Nephron (organoid): ENCODE measurements around the gene CCDC54.

Experiments used
- H3K27ac Mint-ChIP-seq, 3 experiments: 2 replicates each; pipeline ENCODE4 v1.8.0; 2020; ENCODE audit warnings: mixed read lengths in 3 of 3, mild to moderate bottlenecking in 2 of 3, moderate library complexity in 1 of 3
- H3K27me3 Mint-ChIP-seq: 2 replicates; pipeline ENCODE4 v1.8.0; 2021; ENCODE audit warnings: low read depth, mild to moderate bottlenecking, moderate library complexity, mixed read lengths
- H3K36me3 Mint-ChIP-seq: 2 replicates; pipeline ENCODE4 v1.8.0; 2020; ENCODE audit warnings: low read depth, mixed read lengths
- H3K4me1 Mint-ChIP-seq: 2 replicates; pipeline ENCODE4 v1.8.0; 2020; ENCODE audit warnings: mixed read lengths
- H3K4me3 Mint-ChIP-seq, 3 experiments: 2 replicates each; pipeline ENCODE4 v1.8.0; 2020; ENCODE audit warnings: mild to moderate bottlenecking in 3 of 3, mixed read lengths in 3 of 3, moderate library complexity in 2 of 3
- H3K9me3 Mint-ChIP-seq: 2 replicates; pipeline ENCODE4 v1.8.0; 2020; ENCODE audit warnings: mixed read lengths
- TF ChIP-seq, protein P1 (sequence below), 3 experiments: fragments of 200-600 bp; sonication (generic); IDR thresholded peaks; one replicate each; pipeline ENCODE4 v1.5.0; 2021; ENCODE audit warnings: antibody characterized with exemption in 3 of 3; ENCODE audit not compliant: unreplicated experiment in 3 of 3

The CCDC54 gene

DNA sequence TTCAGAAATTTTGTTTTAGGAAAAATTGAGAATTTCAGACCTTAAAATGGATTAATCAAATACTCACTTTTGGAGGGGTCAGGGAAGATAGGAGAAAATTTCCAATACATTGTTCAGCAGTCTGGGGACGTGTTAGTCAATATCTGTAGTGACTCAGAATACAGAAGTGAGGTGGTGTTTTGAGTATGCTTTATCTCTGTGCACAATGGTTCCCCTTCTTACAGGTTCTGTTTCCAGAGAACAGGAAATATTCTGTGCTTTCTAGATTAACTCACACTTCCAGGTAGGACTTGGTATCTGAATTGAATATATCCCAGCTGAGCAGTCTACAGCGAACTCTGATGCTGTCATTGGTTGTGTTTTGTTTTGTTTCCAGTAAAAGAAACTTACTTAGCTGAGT, 30.7 kb upstream of the CCDC54 start:
- no peaks in the 10 kb centered on the region for H3K27me3 Mint-ChIP-seq
- no peaks in the 10 kb centered on the region for H3K9me3 Mint-ChIP-seq
- TF ChIP-seq, protein P1, sequence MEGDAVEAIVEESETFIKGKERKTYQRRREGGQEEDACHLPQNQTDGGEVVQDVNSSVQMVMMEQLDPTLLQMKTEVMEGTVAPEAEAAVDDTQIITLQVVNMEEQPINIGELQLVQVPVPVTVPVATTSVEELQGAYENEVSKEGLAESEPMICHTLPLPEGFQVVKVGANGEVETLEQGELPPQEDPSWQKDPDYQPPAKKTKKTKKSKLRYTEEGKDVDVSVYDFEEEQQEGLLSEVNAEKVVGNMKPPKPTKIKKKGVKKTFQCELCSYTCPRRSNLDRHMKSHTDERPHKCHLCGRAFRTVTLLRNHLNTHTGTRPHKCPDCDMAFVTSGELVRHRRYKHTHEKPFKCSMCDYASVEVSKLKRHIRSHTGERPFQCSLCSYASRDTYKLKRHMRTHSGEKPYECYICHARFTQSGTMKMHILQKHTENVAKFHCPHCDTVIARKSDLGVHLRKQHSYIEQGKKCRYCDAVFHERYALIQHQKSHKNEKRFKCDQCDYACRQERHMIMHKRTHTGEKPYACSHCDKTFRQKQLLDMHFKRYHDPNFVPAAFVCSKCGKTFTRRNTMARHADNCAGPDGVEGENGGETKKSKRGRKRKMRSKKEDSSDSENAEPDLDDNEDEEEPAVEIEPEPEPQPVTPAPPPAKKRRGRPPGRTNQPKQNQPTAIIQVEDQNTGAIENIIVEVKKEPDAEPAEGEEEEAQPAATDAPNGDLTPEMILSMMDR (IDR thresholded peaks at IDR 0.05; ENCODE audit: unreplicated experiment in 3 of 3), result no peak
- H3K4me3 Mint-ChIP-seq, result no peak overlapping the region
- H3K27ac Mint-ChIP-seq, result no peak overlapping the region
- no peaks in the 10 kb centered on the region for H3K36me3 Mint-ChIP-seq
- H3K4me1 Mint-ChIP-seq, result no peaks in the 10 kb centered on the region

DNA sequence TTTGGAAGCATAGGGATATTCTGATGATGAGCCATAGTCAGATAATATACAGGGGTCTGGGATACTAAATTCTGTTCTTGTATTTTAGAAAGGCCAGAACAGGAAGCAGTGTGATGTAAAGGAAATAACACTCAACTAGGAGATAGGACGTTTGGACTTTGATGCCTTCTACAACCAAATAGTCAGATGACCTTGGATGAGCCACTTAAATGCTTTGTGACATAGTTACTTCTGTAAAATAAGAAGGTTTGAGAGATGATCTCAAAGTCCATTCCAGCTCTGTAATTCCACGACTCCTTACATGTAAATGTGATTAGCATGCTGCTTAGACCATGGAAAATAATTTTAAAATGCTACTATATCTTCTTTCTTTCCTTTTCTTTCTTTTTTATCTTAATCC, 29.5 kb upstream of the CCDC54 start:
- Mint-ChIP-seq H3K9me3 (no peaks in the 10 kb centered on the region), H3K27ac (no peak overlapping the region), H3K27me3 (no peaks in the 10 kb centered on the region), H3K36me3 (no peaks in the 10 kb centered on the region), H3K4me1 (no peaks in the 10 kb centered on the region), H3K4me3 (no peak overlapping the region)
- TF ChIP-seq, protein P1 (IDR thresholded peaks at IDR 0.05; ENCODE audit: unreplicated experiment in 3 of 3), result no peak

DNA sequence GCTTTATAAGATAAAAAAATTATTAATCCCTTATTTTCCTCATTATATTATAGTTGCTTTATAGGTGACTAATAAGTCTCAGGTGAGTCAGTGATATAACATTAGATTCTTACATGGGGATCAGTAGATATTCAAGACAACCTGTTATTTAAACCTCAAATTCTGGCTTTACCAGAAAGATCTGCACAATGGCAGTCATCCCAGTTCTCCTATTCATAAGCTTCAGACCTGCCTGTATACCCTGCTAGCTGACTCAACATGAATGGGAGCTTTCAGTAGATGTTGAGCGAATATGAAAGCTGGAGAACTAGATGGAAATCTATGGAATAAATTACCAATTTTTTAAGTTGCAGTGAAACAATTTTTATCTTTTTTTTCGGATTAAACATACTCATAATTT, 20.5 kb upstream of the CCDC54 start:
- Mint-ChIP-seq H3K4me3 (no peak overlapping the region), H3K9me3 (no peaks in the 10 kb centered on the region), H3K27me3 (no peaks in the 10 kb centered on the region), H3K27ac (no peak overlapping the region), H3K4me1 (no peaks in the 10 kb centered on the region), H3K36me3 (no peaks in the 10 kb centered on the region)
- TF ChIP-seq, protein P1 (IDR thresholded peaks at IDR 0.05; ENCODE audit: unreplicated experiment in 3 of 3), result no peak

DNA sequence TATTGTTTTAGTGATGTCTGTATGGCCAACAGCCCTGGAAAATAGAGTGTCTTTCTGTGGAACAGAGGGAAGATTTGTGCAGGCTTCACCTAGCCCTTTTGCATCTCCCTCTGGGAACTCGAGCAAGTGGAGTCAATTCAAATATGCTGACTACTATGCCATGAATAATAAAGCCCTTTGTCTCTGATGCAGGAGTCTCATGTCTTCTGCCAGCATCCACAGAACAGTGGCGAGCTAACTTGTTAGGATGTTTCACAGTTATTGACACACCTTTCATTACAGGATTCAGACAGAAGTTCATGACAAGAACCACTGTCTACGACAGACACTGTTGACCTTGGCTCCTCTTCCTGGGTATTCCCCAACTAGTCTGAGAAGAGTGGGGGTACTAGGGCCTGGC, 15.6 kb upstream of the CCDC54 start:
- no peaks in the 10 kb centered on the region for H3K4me1 Mint-ChIP-seq
- TF ChIP-seq, protein P1 (IDR thresholded peaks at IDR 0.05; ENCODE audit: unreplicated experiment in 3 of 3), result no peak
- no peak overlapping the region for H3K27ac Mint-ChIP-seq
- no peaks in the 10 kb centered on the region for H3K36me3 Mint-ChIP-seq
- no peaks in the 10 kb centered on the region for H3K27me3 Mint-ChIP-seq
- no peaks in the 10 kb centered on the region for H3K9me3 Mint-ChIP-seq
- no peak overlapping the region for H3K4me3 Mint-ChIP-seq

DNA sequence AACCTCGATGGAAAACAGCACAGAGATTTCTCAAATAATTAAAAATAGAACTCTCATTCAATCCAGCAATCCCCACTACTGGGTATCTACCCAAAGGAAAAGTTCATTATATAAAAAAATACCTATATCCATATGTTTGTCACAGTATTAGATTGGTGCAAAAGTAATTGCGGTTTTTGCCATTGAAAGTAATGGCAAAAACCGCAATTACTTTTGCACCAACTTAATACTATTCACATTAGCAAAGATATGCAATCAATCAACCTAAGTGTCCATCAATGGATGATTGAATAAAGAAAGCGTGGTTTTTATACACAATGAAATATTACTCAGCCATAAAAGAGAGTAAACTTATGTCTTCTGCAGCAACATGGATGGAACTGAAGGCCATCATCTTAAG, 12.2 kb upstream of the CCDC54 start:
- H3K27ac Mint-ChIP-seq, result no peak overlapping the region
- no peaks in the 10 kb centered on the region for H3K27me3 Mint-ChIP-seq
- no peaks in the 10 kb centered on the region for H3K9me3 Mint-ChIP-seq
- no peak overlapping the region for H3K4me3 Mint-ChIP-seq
- TF ChIP-seq, protein P1 (IDR thresholded peaks at IDR 0.05; ENCODE audit: unreplicated experiment in 3 of 3), result no peak
- H3K4me1 Mint-ChIP-seq, result peaks cover 15% of the 10 kb centered on the region
- no peaks in the 10 kb centered on the region for H3K36me3 Mint-ChIP-seq

DNA sequence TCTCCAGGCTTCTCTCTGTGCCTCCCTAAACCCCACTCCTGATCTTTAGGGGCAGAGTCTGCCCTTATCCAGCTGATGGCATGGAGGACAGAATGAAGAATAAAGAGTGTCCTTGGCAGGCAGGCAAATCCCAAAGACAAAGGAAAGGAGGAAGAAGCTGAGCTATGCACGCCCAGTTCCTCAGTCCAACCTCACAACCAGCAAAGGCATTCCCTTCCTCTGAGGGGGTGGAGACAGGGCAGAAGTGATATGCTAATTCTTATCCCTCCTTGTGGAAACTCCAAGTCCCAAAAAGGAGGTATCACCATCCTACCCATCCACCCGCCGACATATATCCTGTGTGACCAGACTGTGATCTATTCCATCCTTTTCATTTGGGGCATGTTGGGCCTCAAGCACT, 10.5 kb upstream of the CCDC54 start:
- H3K4me1 Mint-ChIP-seq, result peaks cover 24% of the 10 kb centered on the region
- H3K27ac Mint-ChIP-seq, result no peak overlapping the region
- H3K9me3 Mint-ChIP-seq, result no peaks in the 10 kb centered on the region
- no peaks in the 10 kb centered on the region for H3K27me3 Mint-ChIP-seq
- no peak overlapping the region for H3K4me3 Mint-ChIP-seq
- TF ChIP-seq, protein P1 (IDR thresholded peaks at IDR 0.05; ENCODE audit: unreplicated experiment in 3 of 3), result no peak
- no peaks in the 10 kb centered on the region for H3K36me3 Mint-ChIP-seq
